IPS DF 6.9 (cell line): ENCODE results near the gene ARHGAP12.

Experiments
- DNase-seq: peaks from one replicate; pipeline ENCODE4 v3.0.0-alpha.2; 2013; ENCODE audit warnings: low read depth, low spot score
- H3K27ac ChIP-seq: one replicate; pipeline ENCODE4 v1.5.1; 2013; ENCODE audit warnings: low read length, control low read depth
- H3K27me3 ChIP-seq: 2 replicates; pipeline ENCODE4 v1.6.1; 2013; ENCODE audit warnings: mild to moderate bottlenecking, low read length; ENCODE audit not compliant: control insufficient read depth, insufficient read depth
- H3K36me3 ChIP-seq: 2 replicates; pipeline ENCODE4 v1.6.1; 2013; ENCODE audit warnings: low read length; ENCODE audit not compliant: control insufficient read depth, insufficient read depth
- H3K4me1 ChIP-seq: 2 replicates; pipeline ENCODE4 v1.6.1; 2013; ENCODE audit warnings: low read length; ENCODE audit not compliant: control insufficient read depth, insufficient read depth
- H3K4me3 ChIP-seq: 2 replicates; pipeline ENCODE4 v1.5.1; 2013; ENCODE audit warnings: mild to moderate bottlenecking, low read length
- H3K9me3 ChIP-seq: 2 replicates; pipeline ENCODE4 v1.6.1; 2013; ENCODE audit warnings: low read length, inconsistent platforms; ENCODE audit not compliant: control insufficient read depth, insufficient read depth
- WGBS: extraction: QIAGEN DNeasy Blood & Tissue Kit; methylation state at CpG from one replicate; pipeline ENCODE4 v1.1.7; 2013; ENCODE audit warnings: mixed read lengths, missing lambda C conversion rate; ENCODE audit not compliant: insufficient read length, insufficient coverage; 5-methylcytosine and 5-hydroxymethylcytosine counted together

ARHGAP12 gene

DNA sequence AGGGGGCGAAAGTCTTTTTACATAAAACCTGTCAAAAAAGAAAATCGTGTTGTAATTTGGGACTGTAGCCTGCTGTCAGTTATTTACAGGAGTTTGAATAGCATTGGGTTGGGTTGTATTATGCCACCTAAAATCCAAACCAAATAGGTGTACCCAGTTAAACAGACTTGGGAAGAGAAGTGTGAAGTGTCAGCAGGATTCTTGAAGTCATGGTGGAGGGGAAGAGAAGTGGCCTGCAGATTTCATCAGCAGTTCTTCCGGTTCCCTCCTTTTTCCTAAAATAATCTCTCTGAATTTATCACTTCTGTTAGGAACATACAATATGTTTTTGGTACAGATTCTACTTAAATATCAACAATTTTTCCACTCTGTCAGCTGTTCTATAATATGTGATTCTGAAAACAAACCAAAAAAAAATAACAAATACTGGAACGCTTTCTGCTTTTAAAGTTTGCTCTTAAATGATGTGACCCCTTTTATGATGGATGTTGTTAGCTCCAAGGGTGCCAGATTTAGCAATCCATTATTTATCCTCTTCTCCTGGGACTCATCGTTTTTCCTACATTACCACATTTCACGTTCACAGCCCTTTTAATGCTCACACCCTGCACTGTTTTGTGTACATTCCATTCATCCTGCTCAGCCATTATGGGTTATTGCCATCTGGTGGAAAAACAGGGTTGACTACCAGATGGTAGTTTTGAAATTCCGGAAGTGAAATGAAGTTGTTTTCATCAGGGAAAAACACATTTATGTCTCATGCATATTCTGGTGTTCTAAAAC lies 18.7 kb upstream of the ARHGAP12 start:
- WGBS = no CpG with 5 or more reads among the region's 7 CpGs
- no peaks in the 10 kb centered on the region for H3K27me3 ChIP-seq
- no peak for DNase-seq
- H3K9me3 ChIP-seq = no peaks in the 10 kb centered on the region
- no peaks in the 10 kb centered on the region for H3K4me1 ChIP-seq
- H3K27ac ChIP-seq = no peak overlapping the region
- no peak overlapping the region for H3K4me3 ChIP-seq
- H3K36me3 ChIP-seq = no peaks in the 10 kb centered on the region

DNA sequence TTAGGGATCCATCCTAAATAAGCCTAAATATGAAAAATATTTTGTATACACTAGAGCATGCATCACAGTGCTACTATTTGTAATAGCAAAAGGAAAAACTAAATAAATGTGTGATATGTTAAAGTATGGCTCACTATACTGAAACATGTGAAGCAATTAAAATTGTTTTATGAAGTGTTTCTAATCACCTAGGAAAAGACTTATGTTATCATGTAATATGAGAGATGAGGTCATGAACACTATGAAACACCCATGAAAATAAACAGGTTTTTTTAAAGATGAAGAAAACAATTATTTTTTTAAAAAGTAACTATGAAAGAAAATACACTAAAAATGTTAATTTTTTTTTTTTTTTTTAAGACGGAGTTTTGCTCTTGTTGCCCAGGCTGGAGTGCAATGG lies 16.8 kb upstream of the ARHGAP12 start:
- no peak overlapping the region for H3K4me3 ChIP-seq
- no peaks in the 10 kb centered on the region for H3K4me1 ChIP-seq
- no peaks in the 10 kb centered on the region for H3K36me3 ChIP-seq
- WGBS = no CpG with 5 or more reads among the region's 1 CpG
- DNase-seq = no peak
- H3K27ac ChIP-seq = no peak overlapping the region
- H3K9me3 ChIP-seq = no peaks in the 10 kb centered on the region
- H3K27me3 ChIP-seq = no peaks in the 10 kb centered on the region

DNA sequence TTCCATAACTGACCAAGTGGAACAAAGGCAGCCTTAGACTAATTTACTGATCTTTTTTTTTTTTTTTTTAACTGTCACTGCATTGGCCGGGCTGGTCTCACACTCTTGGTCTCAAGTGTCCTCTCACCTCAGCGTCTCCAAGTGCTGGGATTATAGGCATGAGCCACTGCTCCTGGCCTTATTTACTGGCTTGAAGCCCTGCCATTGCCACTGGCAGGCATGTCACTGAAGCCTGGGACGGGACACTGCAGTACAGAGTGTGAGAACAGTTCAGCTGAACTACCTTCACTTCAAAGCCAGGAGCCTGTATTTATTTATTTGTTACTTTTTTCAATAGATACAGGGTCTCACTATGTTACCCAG lies 15.4 kb upstream of the ARHGAP12 start:
- H3K4me1 ChIP-seq = no peaks in the 10 kb centered on the region
- no CpG with 5 or more reads among the region's 3 CpGs for WGBS

GRCh38 chr10:31942892-31943291 lies 14.3 kb upstream of the ARHGAP12 start:
- H3K4me3 ChIP-seq = no peak overlapping the region
- H3K27ac ChIP-seq = no peak overlapping the region
- no peaks in the 10 kb centered on the region for H3K27me3 ChIP-seq
- H3K36me3 ChIP-seq = no peaks in the 10 kb centered on the region
- no CpG with 5 or more reads among the region's 4 CpGs for WGBS
- no peak for DNase-seq
- no peaks in the 10 kb centered on the region for H3K4me1 ChIP-seq
- H3K9me3 ChIP-seq = no peaks in the 10 kb centered on the region

More for the DNA sequence above, 15.4 kb upstream of the ARHGAP12 start:
- Histone ChIP-seq H3K27ac (no peak overlapping the region), H3K4me3 (no peak overlapping the region), H3K27me3 (no peaks in the 10 kb centered on the region), H3K9me3 (no peaks in the 10 kb centered on the region), H3K36me3 (no peaks in the 10 kb centered on the region)
- DNase-seq = no peak

DNA sequence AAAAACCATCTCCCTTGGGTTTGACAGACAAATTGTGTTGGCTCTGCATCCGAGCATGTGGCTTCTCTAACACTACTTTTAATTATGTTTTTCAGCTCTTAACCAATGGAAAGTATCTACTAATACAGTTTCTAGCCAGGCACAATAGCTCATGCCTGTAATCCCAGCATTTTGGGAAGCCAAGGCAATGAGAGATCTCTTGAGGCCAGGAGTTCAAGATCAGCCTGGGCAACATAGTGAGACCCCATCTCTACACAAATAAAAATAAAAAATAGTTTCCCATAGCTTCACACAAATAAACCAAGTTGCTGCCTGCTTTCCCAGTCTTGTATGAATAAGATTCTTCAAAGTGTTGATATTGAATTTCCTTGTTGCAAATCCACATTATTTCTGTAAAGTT lies 13.8 kb upstream of the ARHGAP12 start:
- Histone ChIP-seq H3K27me3 (no peaks in the 10 kb centered on the region), H3K36me3 (no peaks in the 10 kb centered on the region), H3K4me1 (no peaks in the 10 kb centered on the region), H3K4me3 (no peak overlapping the region), H3K27ac (no peak overlapping the region), H3K9me3 (no peaks in the 10 kb centered on the region)
- WGBS = no CpG with 5 or more reads among the region's 1 CpG
- DNase-seq = no peak

DNA sequence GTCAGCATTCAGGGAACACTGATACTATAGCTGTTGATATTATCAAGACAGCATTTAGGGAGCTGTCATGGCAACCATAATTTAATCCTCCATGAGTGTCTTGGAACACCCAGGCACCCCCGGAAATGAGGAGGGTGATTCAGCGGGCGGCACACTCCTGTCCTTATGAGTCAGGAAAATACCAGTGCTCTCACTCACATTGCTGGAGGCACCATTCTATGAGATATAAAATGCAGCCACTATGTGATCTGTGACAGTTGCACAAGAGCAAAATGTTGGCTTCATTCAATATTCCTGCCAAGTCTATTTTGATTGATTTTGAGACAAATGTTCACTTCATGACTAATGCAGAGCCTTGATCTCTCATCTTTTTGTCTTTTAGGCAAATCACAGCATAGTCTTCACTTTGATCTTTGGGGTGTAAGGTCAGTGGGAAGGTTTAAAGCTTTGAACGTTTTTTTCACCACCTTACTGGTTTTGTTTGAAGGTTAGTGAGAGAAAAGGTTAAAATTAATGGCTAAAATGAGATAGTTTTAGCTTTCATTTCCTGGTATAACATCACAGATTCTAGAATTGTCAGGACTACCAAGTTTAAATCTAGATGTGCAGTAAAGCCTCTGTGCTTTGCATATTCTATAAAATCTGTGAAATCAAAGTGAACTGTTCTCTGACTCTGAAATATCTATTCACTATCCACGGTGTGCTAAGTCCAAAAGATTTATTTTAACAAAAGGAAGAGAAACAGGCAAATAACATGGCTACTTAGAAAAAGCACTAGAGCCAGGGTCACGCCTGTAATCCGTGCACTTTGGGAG lies 12.4 kb upstream of the ARHGAP12 start:
- no peaks in the 10 kb centered on the region for H3K36me3 ChIP-seq
- H3K4me3 ChIP-seq = no peak overlapping the region
- H3K27me3 ChIP-seq = no peaks in the 10 kb centered on the region
- no peak overlapping the region for H3K27ac ChIP-seq
- H3K9me3 ChIP-seq = no peaks in the 10 kb centered on the region
- no peaks in the 10 kb centered on the region for H3K4me1 ChIP-seq
- DNase-seq = no peak
- no CpG with 5 or more reads among the region's 7 CpGs for WGBS

- no peak overlapping the region for H3K4me3 ChIP-seq
- H3K27ac ChIP-seq = no peak overlapping the region
- no peaks in the 10 kb centered on the region for H3K9me3 ChIP-seq
- H3K27me3 ChIP-seq = no peaks in the 10 kb centered on the region
- no peak for DNase-seq
- H3K36me3 ChIP-seq = no peaks in the 10 kb centered on the region
- no peaks in the 10 kb centered on the region for H3K4me1 ChIP-seq
- WGBS = no CpG with 5 or more reads among the region's 4 CpGs
These were observed 11.4 kb upstream of the ARHGAP12 start for GRCh38 chr10:31939797-31940708.

DNA sequence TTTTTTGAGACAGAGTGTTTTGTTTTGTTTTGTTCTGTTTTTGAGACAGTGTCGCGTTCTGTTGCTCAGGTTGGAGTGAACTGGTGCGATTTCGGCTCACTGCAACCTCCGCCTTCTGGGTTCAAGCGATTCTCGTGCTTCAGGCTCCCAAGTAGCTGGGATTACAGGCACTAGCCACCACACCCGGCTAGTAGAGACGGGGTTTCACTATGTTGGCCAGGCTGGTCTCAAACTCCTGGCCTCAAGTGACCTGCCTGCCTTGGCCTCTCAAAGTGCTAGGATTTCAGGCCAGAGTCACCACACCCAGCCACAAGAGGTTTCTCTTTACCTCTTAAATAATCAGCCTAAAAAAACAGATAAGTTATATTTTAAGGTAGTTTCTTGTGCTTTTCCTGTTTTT lies 8.7 kb upstream of the ARHGAP12 start:
- no peak overlapping the region for H3K4me3 ChIP-seq
- no peaks in the 10 kb centered on the region for H3K4me1 ChIP-seq
- H3K27me3 ChIP-seq = no peaks in the 10 kb centered on the region
- WGBS = no CpG with 5 or more reads among the region's 9 CpGs
- no peak overlapping the region for H3K27ac ChIP-seq
- H3K36me3 ChIP-seq = no peaks in the 10 kb centered on the region
- H3K9me3 ChIP-seq = no peaks in the 10 kb centered on the region
- DNase-seq = no peak

GRCh38 chr10:31936933-31937332 lies 8.3 kb upstream of the ARHGAP12 start:
- DNase-seq = no peak
- no CpG with 5 or more reads among the region's 5 CpGs for WGBS
- Histone ChIP-seq H3K4me3 (no peak overlapping the region), H3K27me3 (no peaks in the 10 kb centered on the region), H3K36me3 (no peaks in the 10 kb centered on the region), H3K27ac (no peak overlapping the region), H3K9me3 (no peaks in the 10 kb centered on the region), H3K4me1 (no peaks in the 10 kb centered on the region)

DNA sequence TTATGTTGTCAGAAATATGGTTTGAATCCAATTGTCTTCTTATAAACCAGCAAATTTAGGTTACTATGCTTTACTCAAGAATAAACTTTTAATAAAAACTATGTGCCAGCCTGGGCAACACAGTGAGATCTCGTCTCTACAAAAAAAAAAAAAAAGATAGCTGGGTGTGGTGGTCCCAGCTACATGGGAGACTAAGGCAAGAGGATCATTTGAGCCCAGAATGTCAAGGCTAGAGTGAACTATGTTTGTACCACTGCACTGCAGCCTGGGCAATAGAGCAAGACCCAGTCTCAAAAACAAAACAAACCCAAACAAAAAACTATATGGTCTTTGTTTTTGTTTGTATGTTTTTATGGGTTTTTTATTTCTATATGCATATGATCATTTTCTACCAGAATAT lies 7.5 kb upstream of the ARHGAP12 start:
- Histone ChIP-seq H3K36me3 (no peaks in the 10 kb centered on the region), H3K27ac (no peak overlapping the region), H3K9me3 (no peaks in the 10 kb centered on the region), H3K27me3 (no peaks in the 10 kb centered on the region), H3K4me1 (no peaks in the 10 kb centered on the region), H3K4me3 (no peak overlapping the region)
- DNase-seq = no peak
- no CpG with 5 or more reads among the region's 1 CpG for WGBS
